Muscle of leg (tissue), 9 donors: ENCODE measurements around the gene CYP2B6. TPM values are rescaled to one million over a fixed set of nuclear protein-coding genes. Genes with fewer than 3 reads are reported as not detected.

ENCODE experiments used
- polyA plus RNA-seq, 8 donors: library from polyadenylated mRNA; unstranded; fragments of 120-200 nt; gene quantifications; one replicate each; pipeline versions ENCODE4 v1.2.1 to v1.2.3, GENCODE V29; 2013; ENCODE audit warnings: inconsistent platforms in 1 of 8, low replicate concordance in 1 of 8; ENCODE audit not compliant: insufficient read length in 8 of 8, insufficient read depth in 1 of 8
- total RNA-seq: library from RNA; stranded (reverse); fragments of 120-200 nt; gene quantifications from one replicate; pipeline ENCODE4 v1.2.4, GENCODE V29; 2013

The CYP2B6 gene
- total and polyA plus RNA-seq, 9 donors: 0.31 to 0.33 TPM; not detected in 7

Other genes starting within 250 kb of the CYP2B6 start
- gene ACTMAP, start 240.8 kb upstream of the CYP2B6 start, total RNA-seq: 1.2 TPM
- gene ACTMAP, start 240.8 kb upstream of the CYP2B6 start, polyA plus RNA-seq: 10 to 100 TPM in 6 of 8 donors, 1 to 10 TPM in 2; 7.8 to 13.0 (median 11.2) TPM
- 27.0 TPM for gene SNRPA, start 240.1 kb upstream of the CYP2B6 start, total RNA-seq
- 10 to 100 TPM; 56.2 to 88.4 (median 74.5) TPM for gene SNRPA, start 240.1 kb upstream of the CYP2B6 start, polyA plus RNA-seq
- gene MIA, start 215.8 kb upstream of the CYP2B6 start, total RNA-seq: 3.3 TPM
- 1 to 10 TPM in 6 of 8 donors, under 1 TPM in 1, not detected in 1; 0.67 to 5.9 (median 2.9) TPM for gene MIA, start 215.8 kb upstream of the CYP2B6 start, polyA plus RNA-seq
- 6.0 TPM for gene RAB4B, start 213.0 kb upstream of the CYP2B6 start, total RNA-seq
- gene RAB4B, start 213.0 kb upstream of the CYP2B6 start, polyA plus RNA-seq: 10 to 100 TPM in 3 of 8 donors, 1 to 10 TPM in 5; 7.2 to 11.0 (median 9.6) TPM
- gene EGLN2, start 192.1 kb upstream of the CYP2B6 start, total RNA-seq: 52.0 TPM
- gene EGLN2, start 192.1 kb upstream of the CYP2B6 start, polyA plus RNA-seq: 10 to 100 TPM; 46.8 to 58.7 (median 52.4) TPM
- gene CYP2A6, start 140.8 kb upstream of the CYP2B6 start, total RNA-seq: not detected
- gene CYP2A6, start 140.8 kb upstream of the CYP2B6 start, polyA plus RNA-seq: under 1 TPM in 1 of 8 donors, not detected in 7; 0.12 TPM
- gene CYP2A7, start 109.1 kb upstream of the CYP2B6 start, total RNA-seq: not detected
- under 1 TPM in 2 of 8 donors, not detected in 6; 0.05 to 0.19 TPM for gene CYP2A7, start 109.1 kb upstream of the CYP2B6 start, polyA plus RNA-seq
- gene CYP2A13, start 97.2 kb downstream of the CYP2B6 start, total RNA-seq: not detected
- not detected for gene CYP2A13, start 97.2 kb downstream of the CYP2B6 start, polyA plus RNA-seq
- gene CYP2F1, start 123.2 kb downstream of the CYP2B6 start, total RNA-seq: not detected
- gene CYP2F1, start 123.2 kb downstream of the CYP2B6 start, polyA plus RNA-seq: under 1 TPM in 1 of 8 donors, not detected in 7; 0.10 TPM
- gene CYP2S1, start 201.9 kb downstream of the CYP2B6 start, total RNA-seq: 0.09 TPM
- 1 to 10 TPM in 2 of 8 donors, under 1 TPM in 6; 0.39 to 3.5 (median 0.58) TPM for gene CYP2S1, start 201.9 kb downstream of the CYP2B6 start, polyA plus RNA-seq
- 39.8 TPM for gene AXL, start 227.9 kb downstream of the CYP2B6 start, total RNA-seq
- gene AXL, start 227.9 kb downstream of the CYP2B6 start, polyA plus RNA-seq: 10 to 100 TPM; 25.0 to 39.9 (median 28.7) TPM